ENCODE results near the gene RTTN. TPM values are rescaled to one million over a fixed set of nuclear protein-coding genes. Genes with fewer than 3 reads are reported as not detected.

The RTTN gene
- total RNA-seq, 1 donor from 2014 or later, result 52.4 TPM

GRCh38 chr18:70069382-70069781, 136.1 kb downstream of the RTTN start:
- H3K4me3 Mint-ChIP-seq, result no peak overlapping the region
- Histone ChIP-seq H3F3A (ENCODE audit: low read depth) (no peaks in the 10 kb centered on the region), H3K9ac (no peak overlapping the region), H3K9me3 (ENCODE audit: low read depth) (no peaks in the 10 kb centered on the region), H3K4me1 (no peaks in the 10 kb centered on the region), H3K27me3 (no peaks in the 10 kb centered on the region), H2AFZ (replicated peaks) (no peak overlapping the region), H4K20me1 (ENCODE audit: low read depth) (no peaks in the 10 kb centered on the region), H3K36me3 (no peaks in the 10 kb centered on the region), H3K4me2 (no peak overlapping the region), H3K4me3 (no peak overlapping the region), H3K79me2 (ENCODE audit: low read depth) (no peaks in the 10 kb centered on the region), H3K27ac (no peak overlapping the region)
- H3K9me3 Mint-ChIP-seq, result no peaks in the 10 kb centered on the region
- H3K4me1 Mint-ChIP-seq, result no peaks in the 10 kb centered on the region
- no peaks in the 10 kb centered on the region for H3K27me3 Mint-ChIP-seq (ENCODE audit: insufficient read depth, low read depth)
- TF ChIP-seq EZH2phosphoT487 (IDR thresholded peaks at IDR 0.05) (no peak), CTCF (IDR thresholded peaks at IDR 0.05) (no peak), EZH2 (IDR thresholded peaks at IDR 0.05) (no peak)
- H3K36me3 Mint-ChIP-seq, result peaks cover 8% of the 10 kb centered on the region
- no peak overlapping the region for H3K27ac Mint-ChIP-seq
- no peak for DNase-seq (ENCODE audit: low spot score)

- H3K9ac ChIP-seq, result no peak overlapping the region
- TF ChIP-seq CTCF (IDR thresholded peaks at IDR 0.05), result no peak
- TF ChIP-seq EZH2 (IDR thresholded peaks at IDR 0.05), result no peak
- TF ChIP-seq EZH2phosphoT487 (IDR thresholded peaks at IDR 0.05), result no peak
- H3K9me3 Mint-ChIP-seq, result no peaks in the 10 kb centered on the region
- no peak overlapping the region for H3K4me2 ChIP-seq
- no peaks in the 10 kb centered on the region for H3K36me3 ChIP-seq
- H3K27me3 Mint-ChIP-seq (ENCODE audit: insufficient read depth, low read depth), result no peaks in the 10 kb centered on the region
- peaks cover 8% of the 10 kb centered on the region for H3K36me3 Mint-ChIP-seq
- no peak overlapping the region for H2AFZ ChIP-seq (replicated peaks)
- no peak overlapping the region for H3K27ac ChIP-seq
- no peaks in the 10 kb centered on the region for H4K20me1 ChIP-seq (ENCODE audit: low read depth)
- H3K27me3 ChIP-seq, result no peaks in the 10 kb centered on the region
- no peaks in the 10 kb centered on the region for H3K79me2 ChIP-seq (ENCODE audit: low read depth)
- DNase-seq (ENCODE audit: low spot score), result no peak
- no peak overlapping the region for H3K27ac Mint-ChIP-seq
- H3K4me1 Mint-ChIP-seq, result no peaks in the 10 kb centered on the region
- no peak overlapping the region for H3K4me3 Mint-ChIP-seq
- H3K4me1 ChIP-seq, result no peaks in the 10 kb centered on the region
- H3K9me3 ChIP-seq (ENCODE audit: low read depth), result no peaks in the 10 kb centered on the region
- no peaks in the 10 kb centered on the region for H3F3A ChIP-seq (ENCODE audit: low read depth)
- no peak overlapping the region for H3K4me3 ChIP-seq
Measured at GRCh38 chr18:70068981-70069380, 136.5 kb downstream of the RTTN start.

GRCh38 chr18:70059684-70060083, 145.8 kb downstream of the RTTN start:
- Histone ChIP-seq H3K4me1 (no peaks in the 10 kb centered on the region), H2AFZ (replicated peaks) (no peak overlapping the region), H3F3A (ENCODE audit: low read depth) (no peaks in the 10 kb centered on the region), H3K36me3 (no peaks in the 10 kb centered on the region), H3K27ac (no peak overlapping the region), H3K4me2 (no peak overlapping the region), H3K9me3 (ENCODE audit: low read depth) (no peaks in the 10 kb centered on the region), H3K27me3 (no peaks in the 10 kb centered on the region), H3K4me3 (no peak overlapping the region), H4K20me1 (ENCODE audit: low read depth) (no peaks in the 10 kb centered on the region), H3K79me2 (ENCODE audit: low read depth) (no peaks in the 10 kb centered on the region), H3K9ac (no peak overlapping the region)
- Mint-ChIP-seq H3K36me3 (peaks cover 8% of the 10 kb centered on the region), H3K9me3 (no peaks in the 10 kb centered on the region), H3K27me3 (ENCODE audit: insufficient read depth, low read depth) (no peaks in the 10 kb centered on the region), H3K27ac (no peak overlapping the region), H3K4me1 (no peaks in the 10 kb centered on the region), H3K4me3 (no peak overlapping the region)
- no peak for DNase-seq (ENCODE audit: low spot score)
- TF ChIP-seq CTCF (IDR thresholded peaks at IDR 0.05), result no peak

GRCh38 chr18:70058916-70059315, 146.6 kb downstream of the RTTN start:
- Histone ChIP-seq H3K79me2 (ENCODE audit: low read depth) (no peaks in the 10 kb centered on the region), H2AFZ (replicated peaks) (no peak overlapping the region), H4K20me1 (ENCODE audit: low read depth) (no peaks in the 10 kb centered on the region), H3K4me2 (no peak overlapping the region), H3K27me3 (no peaks in the 10 kb centered on the region), H3K4me1 (no peaks in the 10 kb centered on the region), H3F3A (ENCODE audit: low read depth) (no peaks in the 10 kb centered on the region), H3K9me3 (ENCODE audit: low read depth) (no peaks in the 10 kb centered on the region), H3K9ac (no peak overlapping the region), H3K4me3 (no peak overlapping the region), H3K27ac (no peak overlapping the region), H3K36me3 (no peaks in the 10 kb centered on the region)
- no peak for TF ChIP-seq CTCF (IDR thresholded peaks at IDR 0.05)
- TF ChIP-seq EZH2phosphoT487 (IDR thresholded peaks at IDR 0.05), result no peak
- TF ChIP-seq EZH2 (IDR thresholded peaks at IDR 0.05), result no peak
- Mint-ChIP-seq H3K27ac (no peak overlapping the region), H3K36me3 (peaks cover 8% of the 10 kb centered on the region), H3K9me3 (no peaks in the 10 kb centered on the region), H3K4me1 (no peaks in the 10 kb centered on the region), H3K27me3 (ENCODE audit: insufficient read depth, low read depth) (no peaks in the 10 kb centered on the region), H3K4me3 (no peak overlapping the region)
- no peak for DNase-seq (ENCODE audit: low spot score)

Data from neural progenitor cell (in vitro differentiated cells).